NCI-H187 treated with DMSO at 0.1 percent for 48 hours (cell line): ENCODE measurements around the gene ILRUN.
"Not testable (repeated sequence)": the region's sequence is repeated elsewhere in the genome, so short reads cannot be mapped to it uniquely, and the experiment has no call there.

ENCODE experiments used
- DNase-seq: peaks from one replicate; lab custom pipeline; 2025; lab: John Stamatoyannopoulos, UW

Gene ILRUN

GRCh38 chr6:34696739-34697543, at the start of gene ILRUN:
Gene ILRUN (minus strand): TSS chr6:34696767. CDS start chr6:34696603, 164 bp downstream.
- peak; percentile 50 for DNase-seq

- DNase-seq: no peak
Measured at GRCh38 chr6:34745277-34746103, 48.9 kb upstream of the ILRUN start.

GRCh38 chr6:34744294-34744647, 47.7 kb upstream of the ILRUN start:
- not testable (repeated sequence) for DNase-seq

GRCh38 chr6:34743625-34744293, 47.2 kb upstream of the ILRUN start:
- DNase-seq: no peak

- no peak for DNase-seq
Measured at GRCh38 chr6:34742094-34742493, 45.5 kb upstream of the ILRUN start.

- DNase-seq: no peak
Measured at GRCh38 chr6:34736823-34737222, 40.3 kb upstream of the ILRUN start.

GRCh38 chr6:34731393-34732060, 35.0 kb upstream of the ILRUN start:
- DNase-seq: no peak

GRCh38 chr6:34729631-34730470, 33.3 kb upstream of the ILRUN start:
- DNase-seq: no peak

GRCh38 chr6:34726055-34726454, 29.5 kb upstream of the ILRUN start:
- no peak for DNase-seq

GRCh38 chr6:34723203-34723602, 26.6 kb upstream of the ILRUN start:
- no peak for DNase-seq

- no peak for DNase-seq
Measured at GRCh38 chr6:34722451-34722850, 25.9 kb upstream of the ILRUN start.

GRCh38 chr6:34720160-34720559, 23.6 kb upstream of the ILRUN start:
- not testable (repeated sequence) for DNase-seq

GRCh38 chr6:34719646-34720045, 23.1 kb upstream of the ILRUN start:
- not testable (repeated sequence) for DNase-seq

- DNase-seq: no peak
Measured at GRCh38 chr6:34718976-34719375, 22.4 kb upstream of the ILRUN start.

GRCh38 chr6:34717466-34717865, 20.9 kb upstream of the ILRUN start:
- DNase-seq: no peak

GRCh38 chr6:34714663-34715062, 18.1 kb upstream of the ILRUN start:
- DNase-seq: no peak

- DNase-seq: not testable (repeated sequence)
Measured at GRCh38 chr6:34712881-34713280, 16.3 kb upstream of the ILRUN start.

GRCh38 chr6:34709386-34709785, 12.8 kb upstream of the ILRUN start:
- DNase-seq: no peak

GRCh38 chr6:34705241-34705640, 8.7 kb upstream of the ILRUN start:
- DNase-seq: no peak

GRCh38 chr6:34701199-34701598, 4.6 kb upstream of the ILRUN start:
- DNase-seq: no peak

GRCh38 chr6:34697904-34698559, 1.5 kb upstream of the ILRUN start:
- no peak for DNase-seq
